Measurements from ENCODE around the gene WDR81. TPM values are rescaled to one million over a fixed set of nuclear protein-coding genes. Genes with fewer than 3 reads are reported as not detected.

The WDR81 gene
- total RNA-seq, 1 experiment from 2014 or later: 17.3 TPM

DNA sequence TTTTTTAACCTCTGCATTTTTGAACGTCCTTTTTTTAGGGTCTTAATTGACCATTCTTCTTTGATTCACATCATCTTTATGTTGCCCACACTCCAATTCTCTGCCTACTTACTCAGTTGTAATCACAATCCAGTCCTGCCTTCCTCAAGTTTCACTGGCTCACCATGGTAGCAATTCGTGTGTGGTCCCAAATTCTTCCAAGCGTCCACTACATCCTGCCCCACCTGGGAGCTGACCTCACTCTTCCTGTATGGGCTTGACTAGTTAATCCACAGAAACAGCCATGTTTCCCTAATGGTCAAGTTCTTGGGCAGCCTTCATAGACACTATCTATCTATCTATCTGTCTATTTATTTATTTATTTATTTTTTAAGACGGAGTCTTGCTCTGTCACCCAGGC lies 21.4 kb upstream of the WDR81 start:
- Histone ChIP-seq H2AFZ (ENCODE audit: low read depth, low read length, poor library complexity, severe bottlenecking) (no peak overlapping the region), H3K27me3 (ENCODE audit: insufficient read depth, low read length) (no peaks in the 10 kb centered on the region), H3K9ac (ENCODE audit: low read length) (no peak overlapping the region), H3K4me1 (ENCODE audit: control insufficient read depth in 1 of 2, insufficient read depth in 2 of 2, low read length in 2 of 2) (no peaks in the 10 kb centered on the region), H4K20me1 (ENCODE audit: insufficient read depth) (no peaks in the 10 kb centered on the region), H3K4me2 (ENCODE audit: low read length) (no peak overlapping the region), H3K9me2 (ENCODE audit: insufficient read depth) (no peaks in the 10 kb centered on the region), H3K4me3 (replicated peaks in 1 of 2; ENCODE audit: low read depth in 1 of 2, low read length in 2 of 2) (no peak overlapping the region), H3K27ac (ENCODE audit: low read depth, low read length) (no peak overlapping the region), H3K36me3 (ENCODE audit: control insufficient read depth in 1 of 2, insufficient read depth in 2 of 2, low read length in 2 of 2) (no peaks in the 10 kb centered on the region), H3K79me2 (ENCODE audit: insufficient read depth, low read length) (no peaks in the 10 kb centered on the region), H3K9me3 (ENCODE audit: control insufficient read depth in 1 of 2, insufficient read depth in 1 of 2, low read depth in 1 of 2, low read length in 2 of 2) (no peaks in the 10 kb centered on the region)
- DNase-seq (ENCODE audit: low read depth, low spot score) (no peak), ATAC-seq (no peak)
- intact Hi-C loops (cut with micrococcal nuclease): no loop called here
- BruUV-seq (replicated peaks): no TSS peak
- TF ChIP-seq, protein P1, sequence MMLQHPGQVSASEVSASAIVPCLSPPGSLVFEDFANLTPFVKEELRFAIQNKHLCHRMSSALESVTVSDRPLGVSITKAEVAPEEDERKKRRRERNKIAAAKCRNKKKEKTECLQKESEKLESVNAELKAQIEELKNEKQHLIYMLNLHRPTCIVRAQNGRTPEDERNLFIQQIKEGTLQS (IDR thresholded peaks at IDR 0.05): no peak
- TF ChIP-seq EGR1 (IDR thresholded peaks at IDR 0.05; ENCODE audit: low read depth): no peak
- TF ChIP-seq, protein P2, sequence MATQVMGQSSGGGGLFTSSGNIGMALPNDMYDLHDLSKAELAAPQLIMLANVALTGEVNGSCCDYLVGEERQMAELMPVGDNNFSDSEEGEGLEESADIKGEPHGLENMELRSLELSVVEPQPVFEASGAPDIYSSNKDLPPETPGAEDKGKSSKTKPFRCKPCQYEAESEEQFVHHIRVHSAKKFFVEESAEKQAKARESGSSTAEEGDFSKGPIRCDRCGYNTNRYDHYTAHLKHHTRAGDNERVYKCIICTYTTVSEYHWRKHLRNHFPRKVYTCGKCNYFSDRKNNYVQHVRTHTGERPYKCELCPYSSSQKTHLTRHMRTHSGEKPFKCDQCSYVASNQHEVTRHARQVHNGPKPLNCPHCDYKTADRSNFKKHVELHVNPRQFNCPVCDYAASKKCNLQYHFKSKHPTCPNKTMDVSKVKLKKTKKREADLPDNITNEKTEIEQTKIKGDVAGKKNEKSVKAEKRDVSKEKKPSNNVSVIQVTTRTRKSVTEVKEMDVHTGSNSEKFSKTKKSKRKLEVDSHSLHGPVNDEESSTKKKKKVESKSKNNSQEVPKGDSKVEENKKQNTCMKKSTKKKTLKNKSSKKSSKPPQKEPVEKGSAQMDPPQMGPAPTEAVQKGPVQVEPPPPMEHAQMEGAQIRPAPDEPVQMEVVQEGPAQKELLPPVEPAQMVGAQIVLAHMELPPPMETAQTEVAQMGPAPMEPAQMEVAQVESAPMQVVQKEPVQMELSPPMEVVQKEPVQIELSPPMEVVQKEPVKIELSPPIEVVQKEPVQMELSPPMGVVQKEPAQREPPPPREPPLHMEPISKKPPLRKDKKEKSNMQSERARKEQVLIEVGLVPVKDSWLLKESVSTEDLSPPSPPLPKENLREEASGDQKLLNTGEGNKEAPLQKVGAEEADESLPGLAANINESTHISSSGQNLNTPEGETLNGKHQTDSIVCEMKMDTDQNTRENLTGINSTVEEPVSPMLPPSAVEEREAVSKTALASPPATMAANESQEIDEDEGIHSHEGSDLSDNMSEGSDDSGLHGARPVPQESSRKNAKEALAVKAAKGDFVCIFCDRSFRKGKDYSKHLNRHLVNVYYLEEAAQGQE (IDR thresholded peaks at IDR 0.05; ENCODE audit: low read depth): no peak
- TF ChIP-seq SIN3A (IDR thresholded peaks at IDR 0.05; ENCODE audit: low read depth): no peak
- TF ChIP-seq CEBPB (IDR thresholded peaks at IDR 0.05; ENCODE audit: low read depth): no peak
- no peak for TF ChIP-seq SRF (IDR thresholded peaks at IDR 0.05; ENCODE audit: low read depth)
- TF ChIP-seq, protein P3, sequence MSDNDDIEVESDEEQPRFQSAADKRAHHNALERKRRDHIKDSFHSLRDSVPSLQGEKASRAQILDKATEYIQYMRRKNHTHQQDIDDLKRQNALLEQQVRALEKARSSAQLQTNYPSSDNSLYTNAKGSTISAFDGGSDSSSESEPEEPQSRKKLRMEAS (IDR thresholded peaks at IDR 0.05): no peak
- TF ChIP-seq POLR2AphosphoS5 (IDR thresholded peaks at IDR 0.05; ENCODE audit: low read depth, low read length): no peak
- TF ChIP-seq EZH2phosphoT487 (IDR thresholded peaks at IDR 0.05; ENCODE audit: borderline replicate concordance): no peak
- TF ChIP-seq RAD21 (IDR thresholded peaks at IDR 0.05; ENCODE audit: low read depth): no peak
- TF ChIP-seq JUND (IDR thresholded peaks at IDR 0.05): no peak
- ChIA-PET CTCF (no interaction called here), RAD21 (ENCODE audit: low non-redundant PET in 1 of 2, low total read pairs in 2 of 2, uncharacterized antibody in 2 of 2, unreplicated experiment in 2 of 2) (no interaction called here), POLR2A (no interaction called here)
